Neutrophil (primary cell): Measurements from ENCODE around the gene PLEKHN1.
"Not testable (repeated sequence)": the region's sequence is repeated elsewhere in the genome, so short reads cannot be mapped to it uniquely, and the experiment has no call there.

Experiments
- H3K27ac ChIP-seq: fragments of 200-600 bp; sonication (generic); 2 replicates; pipeline ENCODE4 v1.5.1; 2016; ENCODE audit warnings: mild to moderate bottlenecking, moderate library complexity
- H3K27me3 ChIP-seq: fragments of 200-600 bp; sonication (generic); 2 replicates; pipeline ENCODE4 v1.6.0; 2016; ENCODE audit warnings: mild to moderate bottlenecking
- H3K36me3 ChIP-seq: fragments of 200-600 bp; sonication (generic); 2 replicates; pipeline ENCODE4 v1.5.1; 2017
- H3K4me1 ChIP-seq, 2 experiments: fragments of 200-600 bp in 1 of 2; sonication (generic) in 1 of 2; 1 replicate in 1 of 2; 2 replicates in 1 of 2; pipeline versions ENCODE4 v1.5.1 to v1.6.1; 2013 to 2016; ENCODE audit warnings: low read depth in 1 of 2, low read length in 1 of 2, mild to moderate bottlenecking in 1 of 2, moderate library complexity in 1 of 2; ENCODE audit not compliant: control insufficient read depth in 1 of 2, insufficient read depth in 1 of 2
- H3K4me3 ChIP-seq, 2 experiments: fragments of 200-600 bp in 1 of 2; sonication (generic) in 1 of 2; 1 replicate in 1 of 2; 2 replicates in 1 of 2; pipeline ENCODE4 v1.5.1; 2013 to 2016; ENCODE audit warnings: low read depth in 1 of 2, low read length in 1 of 2, mild to moderate bottlenecking in 1 of 2, moderate library complexity in 1 of 2
- H3K9me3 ChIP-seq: fragments of 200-600 bp; sonication (generic); 2 replicates; pipeline ENCODE4 v1.5.1; 2016
- CTCF ChIP-seq: fragments of 200-600 bp; sonication (generic); IDR thresholded peaks from 2 replicates; pipeline ENCODE4 v1.5.1; 2016; ENCODE audit warnings: antibody characterized with exemption

Gene PLEKHN1

GRCh38 chr1:1014799-1015681, 48.8 kb downstream of the PLEKHN1 start:
- Histone ChIP-seq H3K4me1 (peaks cover 16 to 18% of the 10 kb centered on the region in 2 experiments), H3K27ac (no peak overlapping the region), H3K27me3 (peaks cover 39% of the 10 kb centered on the region), H3K36me3 (no peaks in the 10 kb centered on the region), H3K4me3 (peak overlapping the region in 1 of 2 experiments; percentile 81), H3K9me3 (no peaks in the 10 kb centered on the region)
- TF ChIP-seq CTCF: no peak

GRCh38 chr1:1017397-1018320, 51.4 kb downstream of the PLEKHN1 start:
- not testable (repeated sequence) for H3K4me3 ChIP-seq, H3K9me3 ChIP-seq, H3K36me3 ChIP-seq, H3K27ac ChIP-seq
- peaks cover 46% of the 10 kb centered on the region for H3K27me3 ChIP-seq
- H3K4me1 ChIP-seq: peaks cover 16 to 26% of the 10 kb centered on the region in 2 experiments

- Histone ChIP-seq H3K4me1 (peaks cover 12 to 22% of the 10 kb centered on the region in 2 experiments), H3K27me3 (peaks cover 52% of the 10 kb centered on the region)
- H3K4me3 ChIP-seq, H3K9me3 ChIP-seq, H3K36me3 ChIP-seq, H3K27ac ChIP-seq: not testable (repeated sequence)
Measured at GRCh38 chr1:1018321-1018685, 52.0 kb downstream of the PLEKHN1 start.

- H3K27me3 ChIP-seq: peaks cover 63% of the 10 kb centered on the region
Measured at GRCh38 chr1:1019122-1019999, 53.1 kb downstream of the PLEKHN1 start.

GRCh38 chr1:1020000-1020404, 53.7 kb downstream of the PLEKHN1 start, which contains the start of gene AGRN:
Gene AGRN (plus strand): TSS chr1:1020120. CDS start chr1:1020173, 53 bp downstream.
- peaks cover 0 to 12% of the 10 kb centered on the region in 2 experiments for H3K4me1 ChIP-seq
- H3K9me3 ChIP-seq: no peaks in the 10 kb centered on the region
- H3K27ac ChIP-seq: peak within 1 kb of the TSS; percentile 50
- peak within 1 kb of the TSS; percentile 52 to 59 for H3K4me3 ChIP-seq
- peaks cover 69% of the 10 kb centered on the region for H3K27me3 ChIP-seq
- no peak for TF ChIP-seq CTCF
- H3K36me3 ChIP-seq: no peaks in the 10 kb centered on the region

More at GRCh38 chr1:1019122-1019999, 53.1 kb downstream of the PLEKHN1 start:
- TF ChIP-seq CTCF: peak; percentile 50
- Histone ChIP-seq H3K4me1 (peaks cover 2 to 12% of the 10 kb centered on the region in 2 experiments), H3K36me3 (no peaks in the 10 kb centered on the region), H3K27ac (peak overlapping the region; percentile 50), H3K9me3 (no peaks in the 10 kb centered on the region), H3K4me3 (peak overlapping the region; percentile 32 to 59)
